Testis (tissue), 2 donors: ENCODE measurements around the gene GRID2.

ENCODE experiments used
- POLR2A ChIP-seq: fragments of 450-650 bp; IDR thresholded peaks from one replicate; pipeline ENCODE4 v1.6.1; 2017; ENCODE audit warnings: antibody characterized with exemption, mild to moderate bottlenecking, moderate library complexity
- TF ChIP-seq, protein P1 (sequence below), 3 experiments: fragments of 450-650 bp in 2 of 3; fragments of 200-600 bp in 1 of 3; sonication (generic) in 1 of 3; IDR thresholded peaks; one replicate each; pipeline ENCODE4 v1.5.1; 2016 to 2019; ENCODE audit warnings: antibody characterized with exemption in 3 of 3, mild to moderate bottlenecking in 2 of 3, moderate library complexity in 1 of 3

DNA sequence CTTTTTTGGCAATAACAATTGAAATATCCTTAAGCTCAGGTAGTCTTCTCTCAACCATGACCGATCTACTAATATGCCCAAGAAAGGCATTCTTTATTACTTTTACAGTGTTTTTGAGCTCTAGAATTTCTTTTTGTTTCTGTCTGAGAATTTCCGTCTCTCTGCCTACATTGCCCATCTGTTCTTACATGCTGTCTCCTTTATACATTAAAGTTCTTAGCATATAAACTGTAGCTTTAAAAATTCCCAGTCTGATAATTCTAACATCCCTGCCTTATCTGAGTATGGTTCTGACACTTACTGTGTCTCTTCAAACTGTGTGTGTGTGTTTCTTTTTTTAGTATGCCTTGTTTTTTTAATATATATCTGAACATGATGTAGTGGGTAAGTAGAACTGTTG lies 658.1 kb downstream of the GRID2 start:
- TF ChIP-seq, protein P1, sequence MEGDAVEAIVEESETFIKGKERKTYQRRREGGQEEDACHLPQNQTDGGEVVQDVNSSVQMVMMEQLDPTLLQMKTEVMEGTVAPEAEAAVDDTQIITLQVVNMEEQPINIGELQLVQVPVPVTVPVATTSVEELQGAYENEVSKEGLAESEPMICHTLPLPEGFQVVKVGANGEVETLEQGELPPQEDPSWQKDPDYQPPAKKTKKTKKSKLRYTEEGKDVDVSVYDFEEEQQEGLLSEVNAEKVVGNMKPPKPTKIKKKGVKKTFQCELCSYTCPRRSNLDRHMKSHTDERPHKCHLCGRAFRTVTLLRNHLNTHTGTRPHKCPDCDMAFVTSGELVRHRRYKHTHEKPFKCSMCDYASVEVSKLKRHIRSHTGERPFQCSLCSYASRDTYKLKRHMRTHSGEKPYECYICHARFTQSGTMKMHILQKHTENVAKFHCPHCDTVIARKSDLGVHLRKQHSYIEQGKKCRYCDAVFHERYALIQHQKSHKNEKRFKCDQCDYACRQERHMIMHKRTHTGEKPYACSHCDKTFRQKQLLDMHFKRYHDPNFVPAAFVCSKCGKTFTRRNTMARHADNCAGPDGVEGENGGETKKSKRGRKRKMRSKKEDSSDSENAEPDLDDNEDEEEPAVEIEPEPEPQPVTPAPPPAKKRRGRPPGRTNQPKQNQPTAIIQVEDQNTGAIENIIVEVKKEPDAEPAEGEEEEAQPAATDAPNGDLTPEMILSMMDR (IDR thresholded peaks at IDR 0.05): no peak
- TF ChIP-seq POLR2A: no peak
